Right atrium auricular region (tissue), 2 donors: ENCODE data around the gene AMZ1. TPM values are rescaled to one million over a fixed set of nuclear protein-coding genes. Genes with fewer than 3 reads are reported as not detected.
A peak's percentile ranks its signal among the peaks of the same experiment; 100 is the strongest.

Source experiments
- DNase-seq: peaks from one replicate; pipeline ENCODE4 v3.0.0-alpha.2; 2019; ENCODE audit warnings: low spot score
- H3K27ac ChIP-seq, 2 donors: fragments of 200-600 bp; sonication (generic); 1 replicate in 1 of 2; 2 replicates in 1 of 2; pipeline ENCODE4 v1.5.1; 2016 to 2019
- H3K27me3 ChIP-seq, 2 donors: fragments of 200-600 bp; sonication (generic); one replicate each; pipeline versions ENCODE4 v1.5.1 to v1.6.0; 2017 to 2019
- H3K36me3 ChIP-seq: fragments of 200-600 bp; sonication (generic); one replicate; pipeline ENCODE4 v1.5.1; 2016
- H3K4me1 ChIP-seq, 2 donors: fragments of 200-600 bp; sonication (generic); one replicate each; pipeline versions ENCODE4 v1.5.1 to v1.6.0; 2017 to 2019
- H3K4me3 ChIP-seq, 2 donors: fragments of 200-600 bp; sonication (generic); 1 replicate in 1 of 2; 2 replicates in 1 of 2; pipeline ENCODE4 v1.5.1; 2017 to 2019; ENCODE audit warnings: mild to moderate bottlenecking in 1 of 2, moderate library complexity in 1 of 2
- H3K9me3 ChIP-seq, 2 donors: fragments of 200-600 bp; sonication (generic); one replicate each; pipeline ENCODE4 v1.5.1; 2019
- CTCF ChIP-seq, 2 donors: fragments of 200-600 bp; sonication (generic); IDR thresholded peaks; one replicate each; pipeline ENCODE4 v1.5.1; 2019; ENCODE audit warnings: antibody characterized with exemption in 2 of 2
- total RNA-seq, 2 donors: library from RNA; depleted of rRNA; stranded (reverse); fragments of >200 nt; gene quantifications; one replicate each; pipeline ENCODE4 v1.1.0, GENCODE V29; 2016

Gene AMZ1
- total RNA-seq, 2 donors from 2014 or later, result 0.07 TPM; not detected in 1

GRCh38 chr7:2707481-2707880 is 19.5 kb downstream of the AMZ1 start:
- no peak for DNase-seq
- Histone ChIP-seq H3K27ac (no peak overlapping the region), H3K27me3 (no peaks in the 10 kb centered on the region), H3K36me3 (no peaks in the 10 kb centered on the region), H3K9me3 (no peaks in the 10 kb centered on the region), H3K4me3 (no peak overlapping the region), H3K4me1 (peaks cover 0 to 15% of the 10 kb centered on the region in 2 donors)
- no peak for TF ChIP-seq CTCF (IDR thresholded peaks at IDR 0.05)

GRCh38 chr7:2708041-2708440 is 20.0 kb downstream of the AMZ1 start:
- peaks cover 0 to 20% of the 10 kb centered on the region in 2 donors for H3K4me1 ChIP-seq
- no peaks in the 10 kb centered on the region for H3K9me3 ChIP-seq
- H3K4me3 ChIP-seq, result no peak overlapping the region
- no peak for TF ChIP-seq CTCF (IDR thresholded peaks at IDR 0.05)
- H3K36me3 ChIP-seq, result no peaks in the 10 kb centered on the region
- H3K27me3 ChIP-seq, result no peaks in the 10 kb centered on the region
- no peak overlapping the region for H3K27ac ChIP-seq
- no peak for DNase-seq

GRCh38 chr7:2708547-2709310 is 20.7 kb downstream of the AMZ1 start:
- DNase-seq, result no peak
- TF ChIP-seq CTCF (IDR thresholded peaks at IDR 0.05), result no peak
- no peak overlapping the region for H3K27ac ChIP-seq
- no peaks in the 10 kb centered on the region for H3K9me3 ChIP-seq
- peaks cover 0 to 25% of the 10 kb centered on the region in 2 donors for H3K4me1 ChIP-seq
- H3K4me3 ChIP-seq, result no peak overlapping the region
- no peaks in the 10 kb centered on the region for H3K27me3 ChIP-seq
- no peaks in the 10 kb centered on the region for H3K36me3 ChIP-seq

GRCh38 chr7:2709553-2710285 is 21.7 kb downstream of the AMZ1 start:
- Histone ChIP-seq H3K4me1 (peaks cover 0 to 33% of the 10 kb centered on the region in 2 donors), H3K27me3 (no peaks in the 10 kb centered on the region), H3K4me3 (no peak overlapping the region), H3K9me3 (no peaks in the 10 kb centered on the region), H3K27ac (no peak overlapping the region), H3K36me3 (no peaks in the 10 kb centered on the region)
- TF ChIP-seq CTCF (IDR thresholded peaks at IDR 0.05), result peak; percentile 73 to 91
- DNase-seq, result no peak

- DNase-seq, result no peak
- H3K27ac ChIP-seq, result no peak overlapping the region
- H3K9me3 ChIP-seq, result no peaks in the 10 kb centered on the region
- H3K27me3 ChIP-seq, result no peaks in the 10 kb centered on the region
- TF ChIP-seq CTCF (IDR thresholded peaks at IDR 0.05), result no peak
- peaks cover 0 to 39% of the 10 kb centered on the region in 2 donors for H3K4me1 ChIP-seq
- no peaks in the 10 kb centered on the region for H3K36me3 ChIP-seq
- H3K4me3 ChIP-seq, result no peak overlapping the region
Observed at GRCh38 chr7:2710286-2710655, 22.3 kb downstream of the AMZ1 start.
